ENCODE results near the gene EML6.

DNA sequence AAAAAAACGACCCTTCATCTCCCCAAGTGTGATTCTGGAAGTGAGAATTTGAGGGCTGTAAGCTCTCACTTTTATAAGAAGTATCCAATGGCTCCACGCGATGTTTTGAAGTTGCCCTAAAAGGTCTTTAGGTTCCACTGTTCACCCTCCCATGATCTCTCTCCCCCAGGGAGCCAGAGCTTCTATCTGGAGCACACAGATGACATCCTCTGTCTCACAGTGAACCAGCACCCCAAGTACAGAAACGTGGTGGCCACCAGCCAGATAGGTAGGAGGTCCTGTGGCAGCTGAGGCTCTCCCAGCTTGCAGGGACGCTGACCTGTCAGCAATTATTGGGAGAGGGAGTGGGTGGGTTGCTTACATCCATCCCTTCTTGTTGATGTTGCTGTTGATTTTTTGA, 229.0 kb downstream of the EML6 start:
- TF ChIP-seq CEBPB (IDR thresholded peaks at IDR 0.05; ENCODE audit: low read depth, low read length) (no peak), CREB1 (IDR thresholded peaks at IDR 0.05) (no peak), POLR2AphosphoS5 (IDR thresholded peaks at IDR 0.05; ENCODE audit: low read depth, low read length) (no peak), SP1 (IDR thresholded peaks at IDR 0.05; ENCODE audit: low read depth, low read length) (no peak), PHF8 (conservative IDR thresholded peaks at IDR 0.05; ENCODE audit: low read depth, low read length) (no peak), POLR2A (IDR thresholded peaks at IDR 0.05; ENCODE audit: control extremely low read depth in 1 of 2, low read depth in 2 of 2, low read length in 2 of 2) (no peak), TBP (IDR thresholded peaks at IDR 0.05; ENCODE audit: low read depth, low read length) (no peak)
- TF ChIP-seq, protein P1, sequence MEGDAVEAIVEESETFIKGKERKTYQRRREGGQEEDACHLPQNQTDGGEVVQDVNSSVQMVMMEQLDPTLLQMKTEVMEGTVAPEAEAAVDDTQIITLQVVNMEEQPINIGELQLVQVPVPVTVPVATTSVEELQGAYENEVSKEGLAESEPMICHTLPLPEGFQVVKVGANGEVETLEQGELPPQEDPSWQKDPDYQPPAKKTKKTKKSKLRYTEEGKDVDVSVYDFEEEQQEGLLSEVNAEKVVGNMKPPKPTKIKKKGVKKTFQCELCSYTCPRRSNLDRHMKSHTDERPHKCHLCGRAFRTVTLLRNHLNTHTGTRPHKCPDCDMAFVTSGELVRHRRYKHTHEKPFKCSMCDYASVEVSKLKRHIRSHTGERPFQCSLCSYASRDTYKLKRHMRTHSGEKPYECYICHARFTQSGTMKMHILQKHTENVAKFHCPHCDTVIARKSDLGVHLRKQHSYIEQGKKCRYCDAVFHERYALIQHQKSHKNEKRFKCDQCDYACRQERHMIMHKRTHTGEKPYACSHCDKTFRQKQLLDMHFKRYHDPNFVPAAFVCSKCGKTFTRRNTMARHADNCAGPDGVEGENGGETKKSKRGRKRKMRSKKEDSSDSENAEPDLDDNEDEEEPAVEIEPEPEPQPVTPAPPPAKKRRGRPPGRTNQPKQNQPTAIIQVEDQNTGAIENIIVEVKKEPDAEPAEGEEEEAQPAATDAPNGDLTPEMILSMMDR (IDR thresholded peaks at IDR 0.05; ENCODE audit: control extremely low read depth in 1 of 3, insufficient read depth in 1 of 3, low read depth in 1 of 3, low read length in 3 of 3): no peak
- TF ChIP-seq, protein P2, sequence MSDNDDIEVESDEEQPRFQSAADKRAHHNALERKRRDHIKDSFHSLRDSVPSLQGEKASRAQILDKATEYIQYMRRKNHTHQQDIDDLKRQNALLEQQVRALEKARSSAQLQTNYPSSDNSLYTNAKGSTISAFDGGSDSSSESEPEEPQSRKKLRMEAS (IDR thresholded peaks at IDR 0.05): no peak
